22Rv1 (cell line): Measurements from ENCODE around the gene IGSF9B.

Experiments used
- CTCF ChIP-seq: fragments of 450-650 bp; IDR thresholded peaks from 2 replicates; pipeline ENCODE4 v1.5.1; 2017; ENCODE audit warnings: mild to moderate bottlenecking
- ZFX ChIP-seq: fragments of 450-650 bp; IDR thresholded peaks from 2 replicates; pipeline ENCODE4 v1.6.1; 2017; ENCODE audit warnings: antibody characterized with exemption, borderline replicate concordance

GRCh38 chr11:133977067-133977677, 20.4 kb upstream of the IGSF9B start:
- TF ChIP-seq CTCF, result no peak
- TF ChIP-seq ZFX, result no peak
